Right ventricle myocardium inferior (tissue), 1 donor: Measurements from ENCODE around the gene SMAD7. TPM values are rescaled to one million over a fixed set of nuclear protein-coding genes. Genes with fewer than 3 reads are reported as not detected.

Experiments used
- ATAC-seq: fragments of 200-7000 bp; cut with Tn5 transposase; one replicate; pipeline ENCODE4 v1.9.1; 2020; ENCODE audit warnings: mild to moderate bottlenecking, moderate library complexity
- DNase-seq: peaks from one replicate; pipeline ENCODE4 v3.0.0; 2021; ENCODE audit errors: missing footprints
- intact Hi-C: fragments of 100-400 bp; cut with DNase I; formaldehyde crosslinking; loops from one replicate; pipeline ENCODE4 v1.11.0; 2022
- total RNA-seq: library from RNA; stranded (reverse); fragmentation: NEBNext Ultra II Directional; extraction: Animal tissue kit (Norgen Biotek cat#: 25700); gene quantifications from one replicate; pipeline ENCODE4 v1.2.1, GENCODE V29; 2021
- donor health status: DM: no; HTN: yes; CAD: no; lungs with severe emphysema.

The SMAD7 gene
- total RNA-seq, 1 donor from 2014 or later: 12.0 TPM

GRCh38 chr18:48988508-48989303 is 37.9 kb upstream of the SMAD7 start:
- intact Hi-C loops: no loop called here
- ATAC-seq (no peak), DNase-seq (no peak)

GRCh38 chr18:48987821-48988220 is 37.1 kb upstream of the SMAD7 start:
- intact Hi-C loops: no loop called here
- DNase-seq (no peak), ATAC-seq (no peak)

GRCh38 chr18:48986851-48987761 is 36.3 kb upstream of the SMAD7 start:
- no peak for ATAC-seq
- DNase-seq: no peak
- intact Hi-C loops: no loop called here

- intact Hi-C loops: no loop called here
- DNase-seq: no peak
- no peak for ATAC-seq
These were observed 34.4 kb upstream of the SMAD7 start for GRCh38 chr18:48985161-48985560.

- DNase-seq (peak; percentile 85), ATAC-seq (no peak)
- intact Hi-C loops: no loop called here
These were observed 33.1 kb upstream of the SMAD7 start for GRCh38 chr18:48983793-48984437.

GRCh38 chr18:48982266-48982665 is 31.5 kb upstream of the SMAD7 start:
- intact Hi-C loops: no loop called here
- no peak for DNase-seq

GRCh38 chr18:48979944-48980890 is 29.5 kb upstream of the SMAD7 start:
- DNase-seq (no peak), ATAC-seq (no peak)
- intact Hi-C loops: no loop called here

More at GRCh38 chr18:48982266-48982665, 31.5 kb upstream of the SMAD7 start:
- no peak for ATAC-seq

GRCh38 chr18:48977914-48978313 is 27.1 kb upstream of the SMAD7 start:
- intact Hi-C loops: no loop called here
- ATAC-seq: no peak

GRCh38 chr18:48975817-48976649 is 25.3 kb upstream of the SMAD7 start:
- ATAC-seq (peak; percentile 76), DNase-seq (no peak)
- intact Hi-C loops: loop anchor here (2.0 kb wide), 1 partner anchor 23 kb away; no protein-coding TSS in a partner anchor

More at GRCh38 chr18:48977914-48978313, 27.1 kb upstream of the SMAD7 start:
- DNase-seq: no peak

GRCh38 chr18:48975120-48975816 is 24.5 kb upstream of the SMAD7 start:
- intact Hi-C loops: loop anchor here (2.0 kb wide), 1 partner anchor 22 kb away; no protein-coding TSS in a partner anchor

GRCh38 chr18:48974304-48975119 is 23.7 kb upstream of the SMAD7 start:
- ATAC-seq: peak; percentile 45
- DNase-seq: no peak
- intact Hi-C loops: loop anchor here (2.0 kb wide), 1 partner anchor 22 kb away; no protein-coding TSS in a partner anchor

More at GRCh38 chr18:48975120-48975816, 24.5 kb upstream of the SMAD7 start:
- DNase-seq (no peak), ATAC-seq (peak; percentile 30)

GRCh38 chr18:48973731-48974130 is 23.0 kb upstream of the SMAD7 start:
- ATAC-seq: no peak
- no peak for DNase-seq
- intact Hi-C loops: loop anchor here (2.0 kb wide), 1 partner anchor 21 kb away; no protein-coding TSS in a partner anchor

- no peak for ATAC-seq
- intact Hi-C loops: no loop called here
These were observed 17.8 kb upstream of the SMAD7 start for GRCh38 chr18:48968412-48969215.

GRCh38 chr18:48967545-48967944 is 16.8 kb upstream of the SMAD7 start:
- intact Hi-C loops: no loop called here
- ATAC-seq: no peak

More at GRCh38 chr18:48968412-48969215, 17.8 kb upstream of the SMAD7 start:
- DNase-seq: no peak

GRCh38 chr18:48966523-48966922 is 15.8 kb upstream of the SMAD7 start:
- ATAC-seq (no peak), DNase-seq (no peak)
- intact Hi-C loops: no loop called here

More at GRCh38 chr18:48967545-48967944, 16.8 kb upstream of the SMAD7 start:
- no peak for DNase-seq
